OCI-LY7 (cell line): ENCODE measurements around the gene MAGEB16. TPM values are rescaled to one million over a fixed set of nuclear protein-coding genes. Genes with fewer than 3 reads are reported as not detected.

Experiments
- BruUV-seq: library from RNA; stranded (reverse); fragments of 400-500 nt; replicated peaks from 2 replicates; lab custom pipeline; 2021; lab: Mats Ljungman, UMichigan
- CTCF ChIA-PET: fragments of 300-600 bp; sonication (Branson Sonifier 250); formaldehyde crosslinking; loops from one replicate; lab custom pipeline; 2022; ENCODE audit warnings: antibody characterized with exemption; ENCODE audit not compliant: unreplicated experiment; lab: Charles Lee
- POLR2A ChIA-PET: fragments of 300-600 bp; sonication (Branson Sonifier 250); formaldehyde crosslinking; loops from one replicate; lab custom pipeline; 2022; ENCODE audit warnings: antibody characterized with exemption; lab: Charles Lee
- DNase-seq: peaks from one replicate; pipeline ENCODE4 v3.0.0-alpha.2; 2015; ENCODE audit warnings: low spot score
- H2AFZ ChIP-seq: fragments of 200-600 bp; sonication (generic), shearing (Covaris generic); 2 replicates; pipeline ENCODE4 v1.6.1; 2014; ENCODE audit warnings: mild to moderate bottlenecking, antibody characterized with exemption, low read length, moderate library complexity
- H3K27ac ChIP-seq: fragments of 200-600 bp; sonication (generic); 2 replicates; pipeline ENCODE4 v1.5.1; 2014; ENCODE audit warnings: mixed run types, low read depth, mild to moderate bottlenecking, moderate library complexity, low read length, inconsistent platforms; ENCODE audit not compliant: poor library complexity, severe bottlenecking
- H3K36me3 ChIP-seq: fragments of 200-600 bp; sonication (generic); 2 replicates; pipeline ENCODE4 v1.6.1; 2014; ENCODE audit warnings: mild to moderate bottlenecking, antibody characterized with exemption, low read length, moderate library complexity, mixed read lengths; ENCODE audit not compliant: insufficient read depth
- H3K4me1 ChIP-seq: fragments of 200-600 bp; sonication (generic); 2 replicates; pipeline ENCODE4 v1.5.1; 2014; ENCODE audit warnings: mild to moderate bottlenecking, low read length; ENCODE audit not compliant: insufficient read depth, poor library complexity, severe bottlenecking
- H3K4me2 ChIP-seq: fragments of 200-600 bp; sonication (generic); 2 replicates; pipeline ENCODE4 v1.6.1; 2014; ENCODE audit warnings: mild to moderate bottlenecking, low read length
- H3K4me3 ChIP-seq: fragments of 200-600 bp; sonication (generic); 2 replicates; pipeline ENCODE4 v1.5.1; 2014; ENCODE audit warnings: mild to moderate bottlenecking, low read depth, low read length; ENCODE audit not compliant: poor library complexity, severe bottlenecking
- H3K79me2 ChIP-seq: fragments of 200-600 bp; sonication (generic); 2 replicates; pipeline ENCODE4 v1.6.1; 2016; ENCODE audit warnings: low read depth, mild to moderate bottlenecking, low read length, moderate library complexity, mixed read lengths; ENCODE audit not compliant: insufficient read depth
- H3K9me2 ChIP-seq: fragments of 200-600 bp; sonication (generic); 2 replicates; pipeline ENCODE4 v1.6.1; 2016; ENCODE audit warnings: mild to moderate bottlenecking, low read length, mixed read lengths; ENCODE audit not compliant: insufficient read depth
- H3K9me3 ChIP-seq: fragments of 200-600 bp; sonication (generic); 2 replicates; pipeline ENCODE4 v1.6.1; 2014; ENCODE audit warnings: mild to moderate bottlenecking, mixed run types, low read length, mixed read lengths
- H4K20me1 ChIP-seq: fragments of 200-600 bp; sonication (generic); 2 replicates; pipeline ENCODE4 v1.6.1; 2014; ENCODE audit warnings: mild to moderate bottlenecking, antibody characterized with exemption, low read length, moderate library complexity, mixed read lengths; ENCODE audit not compliant: insufficient read depth
- EZH2phosphoT487 ChIP-seq: fragments of 200-600 bp; sonication (generic); IDR thresholded peaks from 2 replicates; pipeline ENCODE4 v1.6.1; 2018; ENCODE audit warnings: low read depth, borderline replicate concordance, mild to moderate bottlenecking, mixed run types, antibody characterized with exemption, low read length, moderate library complexity, mixed read lengths
- intact Hi-C: fragments of 100-400 bp; cut with micrococcal nuclease; formaldehyde crosslinking; loops from one replicate; pipeline ENCODE4 v1.10.0; 2022; ENCODE audit not compliant: unreplicated experiment
- total RNA-seq, 2 experiments: library from RNA; depleted of rRNA in 1 of 2; stranded (reverse); fragments of >200 nt in 1 of 2; shearing (Covaris generic) in 1 of 2; gene quantifications; 2 replicates each; pipeline ENCODE4 v1.2.3, GENCODE V29; 2014 to 2022
- TF ChIP-seq, protein P1 (sequence below): fragments of 200-600 bp; sonication (generic); conservative IDR thresholded peaks from 2 replicates; pipeline ENCODE4 v1.5.1; 2014; ENCODE audit warnings: mild to moderate bottlenecking, antibody characterized with exemption, low read length, moderate library complexity, mixed read lengths

Gene MAGEB16
- total RNA-seq, 2 experiments from 2014 or later: not detected

DNA sequence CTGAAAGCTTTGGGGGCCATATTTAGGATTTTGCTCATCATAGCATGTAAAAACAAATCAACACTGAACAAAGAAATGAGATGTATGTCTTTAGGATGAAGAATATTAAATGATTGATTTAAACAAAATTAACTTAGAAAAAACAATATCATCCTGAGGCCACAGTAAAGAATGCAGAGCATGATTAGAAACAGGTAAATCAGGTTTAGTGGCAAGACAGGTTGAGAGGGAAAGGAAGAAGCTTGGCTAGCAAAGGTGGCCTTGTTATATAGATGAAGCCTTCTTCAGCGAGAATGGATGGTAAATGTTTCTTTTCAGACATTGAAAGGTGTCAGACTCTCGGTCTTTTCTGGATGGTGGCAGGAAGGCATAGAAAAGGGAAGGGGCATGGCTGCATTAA is 11.9 kb upstream of the MAGEB16 start:
- intact Hi-C loops: no loop called here
- Histone ChIP-seq H2AFZ (no peak overlapping the region), H3K79me2 (no peaks in the 10 kb centered on the region), H4K20me1 (no peaks in the 10 kb centered on the region), H3K4me1 (no peaks in the 10 kb centered on the region), H3K9me3 (no peaks in the 10 kb centered on the region), H3K9me2 (no peaks in the 10 kb centered on the region), H3K27ac (no peak overlapping the region), H3K4me3 (no peak overlapping the region), H3K4me2 (no peak overlapping the region), H3K36me3 (no peaks in the 10 kb centered on the region)
- ChIA-PET POLR2A (no interaction called here), CTCF (no interaction called here)
- TF ChIP-seq, protein P1, sequence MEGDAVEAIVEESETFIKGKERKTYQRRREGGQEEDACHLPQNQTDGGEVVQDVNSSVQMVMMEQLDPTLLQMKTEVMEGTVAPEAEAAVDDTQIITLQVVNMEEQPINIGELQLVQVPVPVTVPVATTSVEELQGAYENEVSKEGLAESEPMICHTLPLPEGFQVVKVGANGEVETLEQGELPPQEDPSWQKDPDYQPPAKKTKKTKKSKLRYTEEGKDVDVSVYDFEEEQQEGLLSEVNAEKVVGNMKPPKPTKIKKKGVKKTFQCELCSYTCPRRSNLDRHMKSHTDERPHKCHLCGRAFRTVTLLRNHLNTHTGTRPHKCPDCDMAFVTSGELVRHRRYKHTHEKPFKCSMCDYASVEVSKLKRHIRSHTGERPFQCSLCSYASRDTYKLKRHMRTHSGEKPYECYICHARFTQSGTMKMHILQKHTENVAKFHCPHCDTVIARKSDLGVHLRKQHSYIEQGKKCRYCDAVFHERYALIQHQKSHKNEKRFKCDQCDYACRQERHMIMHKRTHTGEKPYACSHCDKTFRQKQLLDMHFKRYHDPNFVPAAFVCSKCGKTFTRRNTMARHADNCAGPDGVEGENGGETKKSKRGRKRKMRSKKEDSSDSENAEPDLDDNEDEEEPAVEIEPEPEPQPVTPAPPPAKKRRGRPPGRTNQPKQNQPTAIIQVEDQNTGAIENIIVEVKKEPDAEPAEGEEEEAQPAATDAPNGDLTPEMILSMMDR: no peak
- no peak for TF ChIP-seq EZH2phosphoT487
- no TSS peak for BruUV-seq
- no peak for DNase-seq

DNA sequence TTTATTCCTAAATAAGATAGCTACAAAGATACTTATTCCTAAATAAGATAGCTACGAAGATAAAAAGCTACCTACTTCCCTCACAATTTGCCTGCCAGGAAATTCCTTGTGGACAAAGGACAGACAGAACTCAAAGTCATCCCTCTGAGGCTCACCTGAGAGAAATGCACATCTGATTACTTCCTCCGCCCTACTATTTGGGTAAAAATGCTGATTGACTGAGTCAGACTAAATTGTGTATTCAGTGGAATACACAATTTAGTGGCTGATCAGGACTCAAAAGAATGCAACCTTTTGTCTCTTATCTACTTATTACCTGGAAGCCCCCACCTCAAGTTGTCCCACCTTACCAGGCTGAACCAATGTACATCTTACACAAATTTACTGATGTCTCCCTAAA is 10.3 kb upstream of the MAGEB16 start:
- TF ChIP-seq EZH2phosphoT487: no peak
- Histone ChIP-seq H3K9me2 (no peaks in the 10 kb centered on the region), H3K79me2 (no peaks in the 10 kb centered on the region), H3K27ac (no peak overlapping the region), H2AFZ (no peak overlapping the region), H3K4me1 (no peaks in the 10 kb centered on the region), H3K4me3 (no peak overlapping the region), H3K36me3 (no peaks in the 10 kb centered on the region), H3K9me3 (no peaks in the 10 kb centered on the region), H4K20me1 (no peaks in the 10 kb centered on the region), H3K4me2 (no peak overlapping the region)
- CTCF ChIA-PET: interaction anchor here (0.6 kb wide), 1 partner anchor 233 kb away, joined by 3 read pairs; no protein-coding TSS in a partner anchor
- POLR2A ChIA-PET: no interaction called here
- intact Hi-C loops: no loop called here
- no peak for DNase-seq
- BruUV-seq: no TSS peak

DNA sequence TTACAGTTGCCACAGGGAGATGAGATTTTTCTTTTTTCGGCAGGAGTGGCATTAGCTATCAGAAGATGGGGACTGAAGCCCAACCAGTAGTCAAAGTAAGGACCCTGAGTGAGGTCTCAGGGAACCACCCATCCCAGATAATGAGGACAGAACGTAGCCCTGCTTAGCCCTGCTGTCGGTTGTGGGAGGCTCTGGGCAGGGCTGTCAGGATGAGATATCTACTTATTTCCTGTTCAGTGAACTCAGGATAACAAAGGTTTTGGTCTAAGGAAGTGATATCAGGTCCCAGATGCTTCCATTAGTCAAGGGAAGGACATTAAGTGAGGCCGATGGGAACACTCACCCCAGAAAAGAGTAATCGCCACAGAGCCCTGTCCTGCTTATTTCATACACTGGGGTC is 2.3 kb downstream of the MAGEB16 start:
- no peaks in the 10 kb centered on the region for H3K79me2 ChIP-seq
- no peaks in the 10 kb centered on the region for H3K9me3 ChIP-seq
- no TSS peak for BruUV-seq
- H3K4me2 ChIP-seq: no peak overlapping the region
- no peak overlapping the region for H3K4me3 ChIP-seq
- no peaks in the 10 kb centered on the region for H3K9me2 ChIP-seq
- ChIA-PET CTCF (no interaction called here), POLR2A (no interaction called here)
- no peak for DNase-seq
- H3K36me3 ChIP-seq: no peaks in the 10 kb centered on the region
- no peaks in the 10 kb centered on the region for H3K4me1 ChIP-seq
- intact Hi-C loops: no loop called here
- H4K20me1 ChIP-seq: no peaks in the 10 kb centered on the region
- no peak overlapping the region for H3K27ac ChIP-seq
- TF ChIP-seq, protein P1: no peak
- TF ChIP-seq EZH2phosphoT487: no peak
- no peak overlapping the region for H2AFZ ChIP-seq
